ENCODE results near the gene PTPRE.

Gene PTPRE

DNA sequence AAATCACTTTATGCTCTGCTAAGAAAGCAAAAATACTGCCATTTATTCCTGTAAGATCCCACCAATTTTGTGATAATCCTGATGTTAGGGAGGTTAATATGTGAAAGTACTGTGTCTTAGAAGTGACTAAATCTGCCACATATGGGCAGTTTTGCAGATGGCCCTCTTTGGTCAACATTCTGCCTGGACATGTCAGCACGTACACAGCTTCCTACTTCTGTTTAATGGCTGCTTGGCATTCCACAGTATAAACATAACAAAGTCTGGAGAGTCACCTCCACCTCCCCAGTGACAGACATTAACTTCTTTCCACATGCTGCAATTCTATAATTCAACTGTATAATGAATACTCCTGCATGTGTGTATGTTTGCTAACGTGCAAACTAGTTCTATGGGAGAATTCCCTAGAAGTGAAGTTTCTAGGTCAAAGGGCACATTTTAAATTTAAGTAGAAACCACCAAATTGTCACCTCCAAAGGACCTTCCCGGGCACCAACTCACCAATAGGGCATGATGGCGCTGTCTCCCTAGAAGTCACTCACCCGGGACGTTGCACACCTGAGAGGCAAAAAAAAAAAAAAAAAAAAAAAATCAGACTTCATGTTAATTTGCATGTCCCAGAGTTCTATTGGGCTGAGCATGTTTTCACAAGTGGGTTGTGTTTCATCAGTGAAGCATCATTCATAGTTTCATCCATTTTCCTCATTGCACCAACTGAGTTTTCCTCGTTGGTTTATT, 180.4 kb downstream of the PTPRE start:
- CTCF ChIA-PET: interaction anchor here (1.3 kb wide), 1 partner anchor 9 kb away, joined by 3 read pairs; no protein-coding TSS in a partner anchor
- POLR2A ChIA-PET: no interaction called here
- Histone ChIP-seq H3K27ac (ENCODE audit: extremely low read depth, low read depth, low read length) (no peak overlapping the region), H3K4me3 (ENCODE audit: low read depth, low read length) (no peak overlapping the region), H3K9me3 (ENCODE audit: control insufficient read depth, insufficient read depth, low read depth, low read length) (no peaks in the 10 kb centered on the region), H3K36me3 (ENCODE audit: control insufficient read depth in 2 of 2, insufficient read depth in 1 of 2, low read length in 2 of 2) (no peaks in the 10 kb centered on the region), H3K4me1 (ENCODE audit: control insufficient read depth, insufficient read depth, low read length) (no peaks in the 10 kb centered on the region)
- TF ChIP-seq ZNF311 (tag by site-specific recombination; IDR thresholded peaks at IDR 0.05; ENCODE audit: borderline replicate concordance) (no peak), ZNF350 (tag by site-specific recombination; IDR thresholded peaks at IDR 0.05) (no peak), ZSCAN23 (tag by site-specific recombination; IDR thresholded peaks at IDR 0.05) (no peak), ZNF660 (tag by site-specific recombination; IDR thresholded peaks at IDR 0.05) (no peak), REPIN1 (tag by site-specific recombination; IDR thresholded peaks at IDR 0.05; ENCODE audit: low read depth) (no peak)
- TF ChIP-seq, protein P1, sequence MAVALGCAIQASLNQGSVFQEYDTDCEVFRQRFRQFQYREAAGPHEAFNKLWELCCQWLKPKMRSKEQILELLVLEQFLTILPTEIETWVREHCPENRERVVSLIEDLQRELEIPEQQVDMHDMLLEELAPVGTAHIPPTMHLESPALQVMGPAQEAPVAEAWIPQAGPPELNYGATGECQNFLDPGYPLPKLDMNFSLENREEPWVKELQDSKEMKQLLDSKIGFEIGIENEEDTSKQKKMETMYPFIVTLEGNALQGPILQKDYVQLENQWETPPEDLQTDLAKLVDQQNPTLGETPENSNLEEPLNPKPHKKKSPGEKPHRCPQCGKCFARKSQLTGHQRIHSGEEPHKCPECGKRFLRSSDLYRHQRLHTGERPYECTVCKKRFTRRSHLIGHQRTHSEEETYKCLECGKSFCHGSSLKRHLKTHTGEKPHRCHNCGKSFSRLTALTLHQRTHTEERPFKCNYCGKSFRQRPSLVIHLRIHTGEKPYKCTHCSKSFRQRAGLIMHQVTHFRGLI (tag by site-specific recombination; IDR thresholded peaks at IDR 0.05): no peak
- TF ChIP-seq, protein P2, sequence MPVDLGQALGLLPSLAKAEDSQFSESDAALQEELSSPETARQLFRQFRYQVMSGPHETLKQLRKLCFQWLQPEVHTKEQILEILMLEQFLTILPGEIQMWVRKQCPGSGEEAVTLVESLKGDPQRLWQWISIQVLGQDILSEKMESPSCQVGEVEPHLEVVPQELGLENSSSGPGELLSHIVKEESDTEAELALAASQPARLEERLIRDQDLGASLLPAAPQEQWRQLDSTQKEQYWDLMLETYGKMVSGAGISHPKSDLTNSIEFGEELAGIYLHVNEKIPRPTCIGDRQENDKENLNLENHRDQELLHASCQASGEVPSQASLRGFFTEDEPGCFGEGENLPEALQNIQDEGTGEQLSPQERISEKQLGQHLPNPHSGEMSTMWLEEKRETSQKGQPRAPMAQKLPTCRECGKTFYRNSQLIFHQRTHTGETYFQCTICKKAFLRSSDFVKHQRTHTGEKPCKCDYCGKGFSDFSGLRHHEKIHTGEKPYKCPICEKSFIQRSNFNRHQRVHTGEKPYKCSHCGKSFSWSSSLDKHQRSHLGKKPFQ (tag by site-specific recombination; IDR thresholded peaks at IDR 0.05): no peak

DNA sequence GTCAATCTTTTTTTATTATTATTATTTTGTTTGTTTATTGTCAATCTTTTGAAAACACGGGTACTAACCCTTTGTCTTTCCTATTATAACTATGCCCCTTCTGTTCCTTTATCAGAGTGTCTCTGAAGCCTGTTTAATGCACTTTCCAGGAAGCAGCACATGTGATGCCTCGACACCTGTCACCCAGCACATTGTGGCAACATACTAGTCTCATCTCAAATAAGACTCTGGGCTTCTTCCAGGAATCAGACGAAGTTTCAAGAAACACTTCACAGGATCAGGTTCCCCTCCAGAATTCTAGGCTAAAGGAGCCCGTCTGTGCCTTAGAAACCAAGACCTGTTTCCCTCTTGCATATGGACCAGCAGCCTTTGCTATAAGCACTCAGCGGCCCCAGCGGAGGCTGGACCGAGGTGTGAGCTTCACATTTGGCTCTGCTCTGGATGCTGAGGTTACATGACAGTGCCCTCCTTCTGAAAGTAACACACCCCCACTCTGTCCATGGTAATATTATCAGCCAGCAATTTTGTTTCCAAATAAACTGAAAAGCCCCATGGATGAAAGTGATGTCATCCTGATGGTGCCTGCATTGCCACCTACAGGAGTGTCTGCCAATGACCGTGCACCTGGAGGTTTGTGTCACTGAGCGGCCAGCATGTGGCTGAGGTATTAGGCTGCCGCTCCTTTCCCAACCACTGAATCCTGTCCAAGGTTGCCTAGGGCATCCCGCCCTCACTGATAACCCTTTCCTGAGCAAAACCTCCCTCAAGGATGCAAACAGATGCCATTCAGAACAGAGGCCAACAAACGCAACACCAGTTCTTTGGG, 181.2 kb downstream of the PTPRE start:
- Histone ChIP-seq H3K4me3 (ENCODE audit: low read depth, low read length) (no peak overlapping the region), H3K27ac (ENCODE audit: extremely low read depth, low read depth, low read length) (no peak overlapping the region), H3K4me1 (ENCODE audit: control insufficient read depth, insufficient read depth, low read length) (no peaks in the 10 kb centered on the region), H3K36me3 (ENCODE audit: control insufficient read depth in 2 of 2, insufficient read depth in 1 of 2, low read length in 2 of 2) (no peaks in the 10 kb centered on the region), H3K9me3 (ENCODE audit: control insufficient read depth, insufficient read depth, low read depth, low read length) (no peaks in the 10 kb centered on the region)
- ChIA-PET POLR2A (no interaction called here), CTCF (interaction anchor here (1.3 kb wide), 1 partner anchor 10 kb away, joined by 3 read pairs; no protein-coding TSS in a partner anchor)
- no peak for TF ChIP-seq ZNF747 (tag by site-specific recombination; IDR thresholded peaks at IDR 0.05)
- TF ChIP-seq, protein P3, sequence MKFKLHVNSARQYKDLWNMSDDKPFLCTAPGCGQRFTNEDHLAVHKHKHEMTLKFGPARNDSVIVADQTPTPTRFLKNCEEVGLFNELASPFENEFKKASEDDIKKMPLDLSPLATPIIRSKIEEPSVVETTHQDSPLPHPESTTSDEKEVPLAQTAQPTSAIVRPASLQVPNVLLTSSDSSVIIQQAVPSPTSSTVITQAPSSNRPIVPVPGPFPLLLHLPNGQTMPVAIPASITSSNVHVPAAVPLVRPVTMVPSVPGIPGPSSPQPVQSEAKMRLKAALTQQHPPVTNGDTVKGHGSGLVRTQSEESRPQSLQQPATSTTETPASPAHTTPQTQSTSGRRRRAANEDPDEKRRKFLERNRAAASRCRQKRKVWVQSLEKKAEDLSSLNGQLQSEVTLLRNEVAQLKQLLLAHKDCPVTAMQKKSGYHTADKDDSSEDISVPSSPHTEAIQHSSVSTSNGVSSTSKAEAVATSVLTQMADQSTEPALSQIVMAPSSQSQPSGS (tag by site-specific recombination; IDR thresholded peaks at IDR 0.05; ENCODE audit: low read depth): peak; percentile 85
- TF ChIP-seq, protein P4, sequence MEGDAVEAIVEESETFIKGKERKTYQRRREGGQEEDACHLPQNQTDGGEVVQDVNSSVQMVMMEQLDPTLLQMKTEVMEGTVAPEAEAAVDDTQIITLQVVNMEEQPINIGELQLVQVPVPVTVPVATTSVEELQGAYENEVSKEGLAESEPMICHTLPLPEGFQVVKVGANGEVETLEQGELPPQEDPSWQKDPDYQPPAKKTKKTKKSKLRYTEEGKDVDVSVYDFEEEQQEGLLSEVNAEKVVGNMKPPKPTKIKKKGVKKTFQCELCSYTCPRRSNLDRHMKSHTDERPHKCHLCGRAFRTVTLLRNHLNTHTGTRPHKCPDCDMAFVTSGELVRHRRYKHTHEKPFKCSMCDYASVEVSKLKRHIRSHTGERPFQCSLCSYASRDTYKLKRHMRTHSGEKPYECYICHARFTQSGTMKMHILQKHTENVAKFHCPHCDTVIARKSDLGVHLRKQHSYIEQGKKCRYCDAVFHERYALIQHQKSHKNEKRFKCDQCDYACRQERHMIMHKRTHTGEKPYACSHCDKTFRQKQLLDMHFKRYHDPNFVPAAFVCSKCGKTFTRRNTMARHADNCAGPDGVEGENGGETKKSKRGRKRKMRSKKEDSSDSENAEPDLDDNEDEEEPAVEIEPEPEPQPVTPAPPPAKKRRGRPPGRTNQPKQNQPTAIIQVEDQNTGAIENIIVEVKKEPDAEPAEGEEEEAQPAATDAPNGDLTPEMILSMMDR (tag by site-specific recombination; IDR thresholded peaks at IDR 0.05): peak; percentile 42
- peak; percentile 64; the same call in 1 of the 2 replicates for TF ChIP-seq ZNF610 (tag by site-specific recombination; IDR thresholded peaks at IDR 0.05; ENCODE audit: borderline replicate concordance)
- TF ChIP-seq ZBTB20 (tag by site-specific recombination; IDR thresholded peaks at IDR 0.05): peak; percentile 63; the same call in 1 of the 2 replicates
